HepG2 (cell line): ENCODE measurements around the gene MAJIN. TPM values are rescaled to one million over a fixed set of nuclear protein-coding genes. Genes with fewer than 3 reads are reported as not detected.

Experiments
- ATAC-seq: fragments of 200-7000 bp; cut with Tn5 transposase; 3 replicates; pipeline ENCODE4 v1.9.1; 2020; ENCODE audit warnings: mild to moderate bottlenecking, moderate library complexity
- BruUV-seq: library from RNA; stranded (reverse); fragments of 400-500 nt; replicated peaks from 2 replicates; lab custom pipeline; 2021; lab: Mats Ljungman, UMichigan
- CTCF ChIA-PET: fragments of 300-600 bp; formaldehyde crosslinking; extraction: SDS; loops from one replicate; lab custom pipeline; 2021; ENCODE audit warnings: low total read pairs, inconsistent platforms, low intra/inter-chr PET ratio; lab: Yijun Ruan, JAX
- POLR2A ChIA-PET: fragments of 350-600 bp; sonication (Branson Sonifier 250); formaldehyde crosslinking; loops from one replicate; lab custom pipeline; 2020; ENCODE audit warnings: antibody characterized with exemption, inconsistent platforms; lab: Yijun Ruan, JAX
- DNase-seq: peaks from one replicate; pipeline ENCODE4 v3.0.0-alpha.2; 2015; ENCODE audit warnings: low spot score
- FAIRE-seq: peaks from 3 replicates; lab custom pipeline; 2011; peaks lifted over from hg19 to GRCh38; lab: Jason Lieb, UNC
- H2AFZ ChIP-seq: one replicate; pipeline ENCODE4 v1.6.1; 2011; ENCODE audit warnings: low read length, inconsistent platforms
- H3K27ac ChIP-seq: fragments of 300-600 bp; 3 replicates; pipeline ENCODE4 v1.8.0; 2011; ENCODE audit warnings: mixed run types, mild to moderate bottlenecking, mixed read lengths, low read length, inconsistent platforms; ENCODE audit not compliant: insufficient read depth; ENCODE audit errors: extremely low read length
- H3K27me3 ChIP-seq, 2 experiments: fragments of 200-600 bp in 1 of 2; 2 replicates in 1 of 2; 3 replicates in 1 of 2; pipeline versions ENCODE4 v1.6.0 to v1.8.0; 2011; ENCODE audit warnings: low read length in 2 of 2, mild to moderate bottlenecking in 2 of 2, moderate library complexity in 2 of 2, inconsistent platforms in 1 of 2; ENCODE audit not compliant: insufficient read depth in 2 of 2, control insufficient read depth in 1 of 2
- H3K36me3 ChIP-seq, 2 experiments: fragments of 200-600 bp in 1 of 2; replicated peaks in 1 of 2; 2 replicates in 1 of 2; 3 replicates in 1 of 2; pipeline versions ENCODE4 v1.5.1 to v1.8.0; 2011; ENCODE audit warnings: low read length in 2 of 2, inconsistent platforms in 1 of 2; ENCODE audit not compliant: insufficient read depth in 2 of 2, control insufficient read depth in 1 of 2
- H3K4me1 ChIP-seq: 2 replicates; pipeline ENCODE4 v1.5.1; 2012; ENCODE audit warnings: low read length, inconsistent platforms; ENCODE audit not compliant: insufficient read depth
- H3K4me2 ChIP-seq: 2 replicates; pipeline ENCODE4 v1.6.0; 2011; ENCODE audit warnings: low read depth, low read length, inconsistent platforms
- H3K4me3 ChIP-seq, 3 experiments: fragments of 200-600 bp in 1 of 3; sonication (generic), shearing (Covaris generic) in 1 of 3; replicated peaks in 1 of 3; 2 replicates each; pipeline ENCODE4 v1.5.1; 2011 to 2016; ENCODE audit warnings: low read length in 3 of 3, inconsistent platforms in 2 of 3, low read depth in 2 of 3, mild to moderate bottlenecking in 2 of 3, control low read depth in 1 of 3, mixed read lengths in 1 of 3; ENCODE audit not compliant: insufficient read depth in 1 of 3
- H3K79me2 ChIP-seq: one replicate; pipeline ENCODE4 v1.6.1; 2011; ENCODE audit warnings: low read length, inconsistent platforms; ENCODE audit not compliant: insufficient read depth
- H3K9ac ChIP-seq: 2 replicates; pipeline ENCODE4 v1.6.0; 2011; ENCODE audit warnings: mild to moderate bottlenecking, low read depth, low read length, inconsistent platforms; ENCODE audit not compliant: insufficient read depth
- H3K9me3 ChIP-seq: 2 replicates; pipeline ENCODE4 v1.5.1; 2012; ENCODE audit warnings: mild to moderate bottlenecking, low read length
- H4K20me1 ChIP-seq: 2 replicates; pipeline ENCODE4 v1.6.0; 2011; ENCODE audit warnings: inconsistent platforms, mild to moderate bottlenecking, low read length, moderate library complexity; ENCODE audit not compliant: insufficient read depth
- DRAP1 ChIP-seq: IDR thresholded peaks from 2 replicates; pipeline ENCODE4 v1.6.1; 2016; ENCODE audit warnings: missing genetic modification reagents, missing compliant biosample characterization
- E2F2 ChIP-seq: sonication (generic); formaldehyde crosslinking; IDR thresholded peaks from 2 replicates; pipeline ENCODE4 v1.4.0; 2020; ENCODE audit warnings: missing genetic modification reagents, borderline replicate concordance
- NFE2L2 ChIP-seq: fragments of 150-350 bp; IDR thresholded peaks from 2 replicates; pipeline ENCODE4 v1.6.1; 2014; ENCODE audit warnings: low read length
- SRSF9 ChIP-seq: fragments of 200-400 bp; formaldehyde crosslinking; IDR thresholded peaks from 2 replicates; pipeline ENCODE4 v1.6.1; 2018; ENCODE audit warnings: borderline replicate concordance, mild to moderate bottlenecking, low read depth, low read length; ENCODE audit not compliant: insufficient read depth, poor library complexity, severe bottlenecking
- ZNF720 ChIP-seq: sonication (generic); formaldehyde crosslinking; IDR thresholded peaks from 2 replicates; pipeline ENCODE4 v1.4.0; 2020; ENCODE audit warnings: missing genetic modification reagents
- ZSCAN22 ChIP-seq: sonication (generic); formaldehyde crosslinking; IDR thresholded peaks from 2 replicates; pipeline ENCODE4 v1.4.0; 2020; ENCODE audit warnings: mild to moderate bottlenecking, missing genetic modification reagents
- WGBS: methylation state at CpG from one replicate; pipeline ENCODE4 v1.1.6; 2017; ENCODE audit warnings: low lambda C conversion rate; 5-methylcytosine and 5-hydroxymethylcytosine counted together
- in situ Hi-C: cut with HindIII; loops from 2 replicates; pipeline ENCODE4 v1.10.0; 2017; ENCODE audit warnings: low pct_unique_long_range_greater_than_20kb; ENCODE audit not compliant: extremely low pct_ligation_motif_present
- intact Hi-C: fragments of 100-400 bp; cut with micrococcal nuclease; formaldehyde crosslinking; loops from one replicate; pipeline ENCODE4 v1.10.0; 2022; ENCODE audit not compliant: unreplicated experiment
- polyA plus RNA-seq, 8 experiments: library from polyadenylated mRNA; depleted of rRNA in 3 of 8; stranded (reverse) in 7 of 8; unstranded in 1 of 8; fragments of >200 nt; fragmentation: Illumina TruSeq in 4 of 8; extraction: Trizol in 4 of 8; gene quantifications; 2 replicates each; pipeline versions ENCODE4 v1.2.1 to v1.2.3, GENCODE V29; 2011 to 2016; ENCODE audit warnings: low read depth in 4 of 8, missing spikeins in 1 of 8, mixed read lengths in 1 of 8; ENCODE audit not compliant: insufficient read depth in 1 of 8
- total RNA-seq, 5 experiments: library from RNA; depleted of rRNA; stranded (reverse); fragments of >200 nt; fragmentation: Illumina TruSeq; extraction: Trizol; gene quantifications; 2 replicates each; pipeline ENCODE4 v1.2.3, GENCODE V29; 2016; ENCODE audit warnings: low read depth in 1 of 5

The MAJIN gene
- total and polyA plus RNA-seq, 2 of the 13 experiments (the other 11 are each of a cell fraction or from before 2014, with no cell fraction given), result not detected

GRCh38 chr11:64936539-64936938 lies 35.4 kb downstream of the MAJIN start:
- TSS peak; percentile 25 for BruUV-seq
- ChIA-PET CTCF (no interaction called here), POLR2A (interaction anchor here (0.7 to 4.7 kb wide), 6 partner anchors 10 to 175 kb away, joined by 3 to 40 read pairs (median 4); partner anchors contain the start of genes ARL2, BATF2 and TM7SF2)
- no peak for FAIRE-seq
- H3K27me3 ChIP-seq, result peaks cover 0 to 7% of the 10 kb centered on the region in 2 experiments; a peak in 3 of 5 replicates
- no peak overlapping the region for H3K27ac ChIP-seq
- TF ChIP-seq ZSCAN22 (no peak), ZNF720 (CRISPR knock-in tag) (no peak), SRSF9 (no peak), NFE2L2 (no peak), E2F2 (CRISPR knock-in tag) (no peak), DRAP1 (CRISPR knock-in tag) (no peak)
- no peak for ATAC-seq
- H2AFZ ChIP-seq, result no peak overlapping the region
- H3K79me2 ChIP-seq, result no peaks in the 10 kb centered on the region
- H3K4me2 ChIP-seq, result no peak overlapping the region; the same call in 1 of the 2 replicates
- H4K20me1 ChIP-seq, result no peaks in the 10 kb centered on the region
- WGBS, result 38% methylated on average over 4 of the region's 4 CpGs
- intact Hi-C loops (no loop called here), in situ Hi-C loops (no loop called here)
- H3K36me3 ChIP-seq, result peaks cover 0 to 1% of the 10 kb centered on the region in 2 experiments; a peak in 1 of 5 replicates
- H3K9me3 ChIP-seq, result no peaks in the 10 kb centered on the region
- no peak overlapping the region for H3K9ac ChIP-seq
- peaks cover 39% of the 10 kb centered on the region for H3K4me1 ChIP-seq
- no peak overlapping the region for H3K4me3 ChIP-seq
- no peak for DNase-seq
